ENCODE data around the gene EIPR1. TPM values are rescaled to one million over a fixed set of nuclear protein-coding genes. Genes with fewer than 3 reads are reported as not detected.

Gene EIPR1
- total and polyA plus RNA-seq, 10 of the 15 experiments (the other 5 are each of a cell fraction or from before 2014, with no cell fraction given), result 23.6 to 61.2 (median 42.2) TPM

DNA sequence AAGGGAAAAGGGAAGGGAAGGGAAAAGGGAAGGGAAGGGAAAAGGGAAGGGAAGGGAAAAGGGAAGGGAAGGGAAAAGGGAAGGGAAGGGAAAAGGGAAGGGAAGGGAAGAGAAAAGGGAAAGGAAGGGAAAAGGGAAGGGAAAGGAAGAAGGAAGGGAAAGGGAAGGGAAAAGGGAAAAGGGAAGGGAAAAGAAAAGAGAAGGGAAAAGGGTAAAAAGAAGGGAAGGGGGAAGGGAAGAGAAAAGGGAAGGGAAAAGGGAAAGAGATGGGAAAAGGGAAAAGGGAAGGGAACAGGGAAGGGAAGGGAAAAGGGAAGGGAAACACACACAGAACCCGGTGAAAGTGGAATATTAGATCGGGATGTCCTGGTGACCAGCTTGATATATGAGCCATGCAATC is 40.8 kb downstream of the EIPR1 start:
- ATAC-seq (no peak), DNase-seq (ENCODE audit: low read depth, low spot score) (no peak), FAIRE-seq (no peak)
- no peak overlapping the region for H2AFZ ChIP-seq (ENCODE audit: control insufficient read depth, low read depth, low read length)
- no peak overlapping the region for H3K4me2 ChIP-seq (ENCODE audit: control insufficient read depth, insufficient read depth)
- H3K4me1 ChIP-seq (ENCODE audit: control insufficient read depth, insufficient read depth, low read length), result no peaks in the 10 kb centered on the region
- intact Hi-C loops (cut with micrococcal nuclease; ENCODE audit: unreplicated experiment), result no loop called here
- RAD21 ChIA-PET (ENCODE audit: unreplicated experiment), result no interaction called here
- H3K9me3 ChIP-seq (replicated peaks; ENCODE audit: control insufficient read depth, insufficient read depth, low read length), result no peaks in the 10 kb centered on the region; the same call in 2 of the 3 replicates
- CTCF ChIA-PET, result no interaction called here
- H3K27me3 ChIP-seq (replicated peaks in 1 of 2; ENCODE audit: control insufficient read depth in 2 of 2, insufficient read depth in 2 of 2, low read length in 1 of 2), result no peaks in the 10 kb centered on the region
- no peak overlapping the region for H3K27ac ChIP-seq (ENCODE audit: control insufficient read depth, insufficient read depth)
- SMC1A ChIA-PET (ENCODE audit: uncharacterized antibody, unreplicated experiment), result no interaction called here
- no peaks in the 10 kb centered on the region for H4K20me1 ChIP-seq (ENCODE audit: control insufficient read depth, insufficient read depth)
- H3K9ac ChIP-seq (ENCODE audit: control insufficient read depth, insufficient read depth, low read length), result no peak overlapping the region
- WGBS (ENCODE audit: insufficient coverage, insufficient replicate concordance, low lambda C conversion rate, missing lambda C conversion rate), result 100% methylated on average over 2 of the region's 2 CpGs
- H3K36me3 ChIP-seq (ENCODE audit: control insufficient read depth in 2 of 2, insufficient read depth in 2 of 2, low read length in 1 of 2), result peaks cover 8 to 15% of the 10 kb centered on the region in 2 experiments
- in situ Hi-C loops (cut with MboI), result no loop called here
- TF ChIP-seq RUNX3 (IDR thresholded peaks at IDR 0.05; ENCODE audit: low read length) (no peak), REST (IDR thresholded peaks at IDR 0.05; ENCODE audit: low read depth, low read length) (no peak), RELA (IDR thresholded peaks at IDR 0.05; ENCODE audit: borderline replicate concordance, partially characterized antibody) (no peak), CHD4 (IDR thresholded peaks at IDR 0.05) (no peak), RBBP5 (conservative IDR thresholded peaks at IDR 0.05) (no peak)
- TF ChIP-seq, protein P1, sequence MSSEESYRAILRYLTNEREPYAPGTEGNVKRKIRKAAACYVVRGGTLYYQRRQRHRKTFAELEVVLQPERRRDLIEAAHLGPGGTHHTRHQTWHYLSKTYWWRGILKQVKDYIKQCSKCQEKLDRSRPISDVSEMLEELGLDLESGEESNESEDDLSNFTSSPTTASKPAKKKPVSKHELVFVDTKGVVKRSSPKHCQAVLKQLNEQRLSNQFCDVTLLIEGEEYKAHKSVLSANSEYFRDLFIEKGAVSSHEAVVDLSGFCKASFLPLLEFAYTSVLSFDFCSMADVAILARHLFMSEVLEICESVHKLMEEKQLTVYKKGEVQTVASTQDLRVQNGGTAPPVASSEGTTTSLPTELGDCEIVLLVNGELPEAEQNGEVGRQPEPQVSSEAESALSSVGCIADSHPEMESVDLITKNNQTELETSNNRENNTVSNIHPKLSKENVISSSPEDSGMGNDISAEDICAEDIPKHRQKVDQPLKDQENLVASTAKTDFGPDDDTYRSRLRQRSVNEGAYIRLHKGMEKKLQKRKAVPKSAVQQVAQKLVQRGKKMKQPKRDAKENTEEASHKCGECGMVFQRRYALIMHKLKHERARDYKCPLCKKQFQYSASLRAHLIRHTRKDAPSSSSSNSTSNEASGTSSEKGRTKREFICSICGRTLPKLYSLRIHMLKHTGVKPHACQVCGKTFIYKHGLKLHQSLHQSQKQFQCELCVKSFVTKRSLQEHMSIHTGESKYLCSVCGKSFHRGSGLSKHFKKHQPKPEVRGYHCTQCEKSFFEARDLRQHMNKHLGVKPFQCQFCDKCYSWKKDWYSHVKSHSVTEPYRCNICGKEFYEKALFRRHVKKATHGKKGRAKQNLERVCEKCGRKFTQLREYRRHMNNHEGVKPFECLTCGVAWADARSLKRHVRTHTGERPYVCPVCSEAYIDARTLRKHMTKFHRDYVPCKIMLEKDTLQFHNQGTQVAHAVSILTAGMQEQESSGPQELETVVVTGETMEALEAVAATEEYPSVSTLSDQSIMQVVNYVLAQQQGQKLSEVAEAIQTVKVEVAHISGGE (CRISPR knock-in tag; IDR thresholded peaks at IDR 0.05), result no peak
- TF ChIP-seq, protein P2, sequence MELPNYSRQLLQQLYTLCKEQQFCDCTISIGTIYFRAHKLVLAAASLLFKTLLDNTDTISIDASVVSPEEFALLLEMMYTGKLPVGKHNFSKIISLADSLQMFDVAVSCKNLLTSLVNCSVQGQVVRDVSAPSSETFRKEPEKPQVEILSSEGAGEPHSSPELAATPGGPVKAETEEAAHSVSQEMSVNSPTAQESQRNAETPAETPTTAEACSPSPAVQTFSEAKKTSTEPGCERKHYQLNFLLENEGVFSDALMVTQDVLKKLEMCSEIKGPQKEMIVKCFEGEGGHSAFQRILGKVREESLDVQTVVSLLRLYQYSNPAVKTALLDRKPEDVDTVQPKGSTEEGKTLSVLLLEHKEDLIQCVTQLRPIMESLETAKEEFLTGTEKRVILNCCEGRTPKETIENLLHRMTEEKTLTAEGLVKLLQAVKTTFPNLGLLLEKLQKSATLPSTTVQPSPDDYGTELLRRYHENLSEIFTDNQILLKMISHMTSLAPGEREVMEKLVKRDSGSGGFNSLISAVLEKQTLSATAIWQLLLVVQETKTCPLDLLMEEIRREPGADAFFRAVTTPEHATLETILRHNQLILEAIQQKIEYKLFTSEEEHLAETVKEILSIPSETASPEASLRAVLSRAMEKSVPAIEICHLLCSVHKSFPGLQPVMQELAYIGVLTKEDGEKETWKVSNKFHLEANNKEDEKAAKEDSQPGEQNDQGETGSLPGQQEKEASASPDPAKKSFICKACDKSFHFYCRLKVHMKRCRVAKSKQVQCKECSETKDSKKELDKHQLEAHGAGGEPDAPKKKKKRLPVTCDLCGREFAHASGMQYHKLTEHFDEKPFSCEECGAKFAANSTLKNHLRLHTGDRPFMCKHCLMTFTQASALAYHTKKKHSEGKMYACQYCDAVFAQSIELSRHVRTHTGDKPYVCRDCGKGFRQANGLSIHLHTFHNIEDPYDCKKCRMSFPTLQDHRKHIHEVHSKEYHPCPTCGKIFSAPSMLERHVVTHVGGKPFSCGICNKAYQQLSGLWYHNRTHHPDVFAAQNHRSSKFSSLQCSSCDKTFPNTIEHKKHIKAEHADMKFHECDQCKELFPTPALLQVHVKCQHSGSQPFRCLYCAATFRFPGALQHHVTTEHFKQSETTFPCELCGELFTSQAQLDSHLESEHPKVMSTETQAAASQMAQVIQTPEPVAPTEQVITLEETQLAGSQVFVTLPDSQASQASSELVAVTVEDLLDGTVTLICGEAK (IDR thresholded peaks at IDR 0.05; ENCODE audit: borderline replicate concordance), result no peak
- no peaks in the 10 kb centered on the region for H3K79me2 ChIP-seq (ENCODE audit: control insufficient read depth, insufficient read depth, low read length)
- no peak overlapping the region for H3K4me3 ChIP-seq
- POLR2A ChIA-PET, result no interaction called here
- BruUV-seq (replicated peaks), result no TSS peak
